GM18505 (cell line): ENCODE measurements around the gene PTPN6.

Experiments used
- ATAC-seq: cut with Tn5 transposase; IDR thresholded peaks from one replicate; pipeline ENCODE4 v1.9.1; 2021; ENCODE audit not compliant: unreplicated experiment
- POLR2A ChIP-seq: IDR thresholded peaks from 4 replicates; pipeline ENCODE4 v1.6.1; 2011; ENCODE audit warnings: borderline replicate concordance; ENCODE audit not compliant: insufficient read depth, insufficient read length; ENCODE audit errors: extremely low read depth

Gene PTPN6

GRCh38 chr12:6928022-6928702, 23.0 kb upstream of the PTPN6 start:
- no peak for ATAC-seq

GRCh38 chr12:6928703-6929407, 22.3 kb upstream of the PTPN6 start:
- TF ChIP-seq POLR2A: no peak
- no peak for ATAC-seq

More at GRCh38 chr12:6928022-6928702, 23.0 kb upstream of the PTPN6 start:
- TF ChIP-seq POLR2A: no peak

- TF ChIP-seq POLR2A: no peak
- ATAC-seq: no peak
These were observed 21.4 kb upstream of the PTPN6 start for GRCh38 chr12:6929466-6930452.

- no peak for ATAC-seq
- TF ChIP-seq POLR2A: no peak
These were observed 18.4 kb upstream of the PTPN6 start for GRCh38 chr12:6932766-6933165.

- no peak for TF ChIP-seq POLR2A
- ATAC-seq: no peak
These were observed 17.0 kb upstream of the PTPN6 start for GRCh38 chr12:6934110-6934509.

GRCh38 chr12:6935371-6936193, 15.6 kb upstream of the PTPN6 start:
- no peak for TF ChIP-seq POLR2A
- ATAC-seq: no peak

GRCh38 chr12:6936194-6936635, 14.9 kb upstream of the PTPN6 start:
- TF ChIP-seq POLR2A: no peak
- ATAC-seq: no peak

- ATAC-seq: peak; percentile 6
- no peak for TF ChIP-seq POLR2A
These were observed 14.3 kb upstream of the PTPN6 start for GRCh38 chr12:6936636-6937480.

- ATAC-seq: peak; percentile 85
- peak; percentile 82 for TF ChIP-seq POLR2A
These were observed 13.4 kb upstream of the PTPN6 start for GRCh38 chr12:6937481-6938352.

- no peak for ATAC-seq
- TF ChIP-seq POLR2A: no peak
These were observed 12.6 kb upstream of the PTPN6 start for GRCh38 chr12:6938353-6939190.

GRCh38 chr12:6939191-6939540, 12.0 kb upstream of the PTPN6 start:
- no peak for TF ChIP-seq POLR2A
- ATAC-seq: no peak

GRCh38 chr12:6941267-6941666, 9.9 kb upstream of the PTPN6 start:
- TF ChIP-seq POLR2A: peak; percentile 11
- no peak for ATAC-seq
